LoVo (cell line): ENCODE measurements around the gene TMEM250.

ENCODE experiments used
- DNase-seq: peaks from one replicate; pipeline ENCODE4 v3.0.0-alpha.2; 2016; ENCODE audit warnings: low spot score

The TMEM250 gene

GRCh38 chr9:136131629-136132511 lies 13.2 kb upstream of the TMEM250 start:
- DNase-seq: no peak

GRCh38 chr9:136129176-136129575 lies 10.5 kb upstream of the TMEM250 start:
- DNase-seq: no peak

- no peak for DNase-seq
Observed at GRCh38 chr9:136128436-136128835, 9.8 kb upstream of the TMEM250 start.

GRCh38 chr9:136127313-136127712 lies 8.6 kb upstream of the TMEM250 start:
- DNase-seq: no peak

- no peak for DNase-seq
Observed at GRCh38 chr9:136124976-136125692, 6.5 kb upstream of the TMEM250 start.

GRCh38 chr9:136122425-136123383 lies 4.0 kb upstream of the TMEM250 start:
- DNase-seq: peak; percentile 37

GRCh38 chr9:136121801-136122200 lies 3.1 kb upstream of the TMEM250 start:
- DNase-seq: no peak

GRCh38 chr9:136120438-136120844 lies 1.8 kb upstream of the TMEM250 start:
- DNase-seq: no peak

GRCh38 chr9:136119883-136120393 lies 1.3 kb upstream of the TMEM250 start:
- DNase-seq: no peak

- DNase-seq: peak; percentile 50
Observed at GRCh38 chr9:136119061-136119882, 597 bp upstream of the TMEM250 start.

- DNase-seq: no peak
Observed at GRCh38 chr9:136117916-136118319, 757 bp downstream of the TMEM250 start.

GRCh38 chr9:136117291-136117915 lies 1.3 kb downstream of the TMEM250 start:
- no peak for DNase-seq

GRCh38 chr9:136116360-136117098 lies 2.1 kb downstream of the TMEM250 start:
- no peak for DNase-seq

- DNase-seq: no peak
Observed at GRCh38 chr9:136115641-136116359, 2.9 kb downstream of the TMEM250 start.

- DNase-seq: no peak
Observed at GRCh38 chr9:136115206-136115605, 3.5 kb downstream of the TMEM250 start.

GRCh38 chr9:136114610-136115009 lies 4.1 kb downstream of the TMEM250 start:
- no peak for DNase-seq

GRCh38 chr9:136112541-136112940 lies 6.1 kb downstream of the TMEM250 start:
- DNase-seq: no peak

GRCh38 chr9:136111910-136112309 lies 6.8 kb downstream of the TMEM250 start:
- DNase-seq: no peak

GRCh38 chr9:136111190-136111589 lies 7.5 kb downstream of the TMEM250 start:
- no peak for DNase-seq
